Neutrophil (primary cell): ENCODE measurements around the gene FRMPD4.

Experiments
- H3K27ac ChIP-seq: fragments of 200-600 bp; sonication (generic); 2 replicates; pipeline ENCODE4 v1.5.1; 2016; ENCODE audit warnings: mild to moderate bottlenecking, moderate library complexity
- H3K27me3 ChIP-seq: fragments of 200-600 bp; sonication (generic); 2 replicates; pipeline ENCODE4 v1.6.0; 2016; ENCODE audit warnings: mild to moderate bottlenecking
- H3K36me3 ChIP-seq: fragments of 200-600 bp; sonication (generic); 2 replicates; pipeline ENCODE4 v1.5.1; 2017
- H3K4me1 ChIP-seq, 2 experiments: fragments of 200-600 bp in 1 of 2; sonication (generic) in 1 of 2; 1 replicate in 1 of 2; 2 replicates in 1 of 2; pipeline versions ENCODE4 v1.5.1 to v1.6.1; 2013 to 2016; ENCODE audit warnings: low read depth in 1 of 2, low read length in 1 of 2, mild to moderate bottlenecking in 1 of 2, moderate library complexity in 1 of 2; ENCODE audit not compliant: control insufficient read depth in 1 of 2, insufficient read depth in 1 of 2
- H3K4me3 ChIP-seq, 2 experiments: fragments of 200-600 bp in 1 of 2; sonication (generic) in 1 of 2; 1 replicate in 1 of 2; 2 replicates in 1 of 2; pipeline ENCODE4 v1.5.1; 2013 to 2016; ENCODE audit warnings: low read depth in 1 of 2, low read length in 1 of 2, mild to moderate bottlenecking in 1 of 2, moderate library complexity in 1 of 2
- H3K9me3 ChIP-seq: fragments of 200-600 bp; sonication (generic); 2 replicates; pipeline ENCODE4 v1.5.1; 2016
- TF ChIP-seq, protein P1 (sequence below): fragments of 200-600 bp; sonication (generic); IDR thresholded peaks from 2 replicates; pipeline ENCODE4 v1.5.1; 2016; ENCODE audit warnings: antibody characterized with exemption

FRMPD4 gene

DNA sequence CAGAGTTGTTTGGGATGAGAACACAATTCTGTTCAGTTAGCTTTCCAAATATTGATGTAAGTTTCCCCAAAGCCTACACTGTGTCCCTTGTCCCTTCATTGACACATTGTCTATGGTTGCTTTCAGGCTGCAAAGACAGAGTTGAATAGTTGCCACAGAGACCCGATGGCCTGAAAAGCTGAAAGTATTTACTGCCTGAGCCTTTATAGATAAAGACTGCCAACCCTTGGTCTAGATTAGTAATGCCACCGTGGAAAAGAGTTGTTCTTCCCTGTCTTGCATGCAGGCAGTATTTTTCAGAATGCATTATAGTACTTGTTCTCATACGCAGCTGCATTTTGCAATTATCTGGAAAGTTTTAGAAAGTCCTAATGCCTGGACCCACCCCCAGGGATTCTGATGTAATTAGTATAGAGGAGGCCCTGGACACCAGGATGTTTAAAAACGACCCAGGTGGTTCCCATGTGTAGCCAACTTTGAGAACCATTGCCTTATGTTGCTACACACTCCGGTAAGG is 180.8 kb downstream of the FRMPD4 start:
- Histone ChIP-seq H3K4me1 (no peaks in the 10 kb centered on the region), H3K27me3 (no peaks in the 10 kb centered on the region), H3K36me3 (no peaks in the 10 kb centered on the region), H3K9me3 (no peaks in the 10 kb centered on the region), H3K27ac (no peak overlapping the region), H3K4me3 (no peak overlapping the region)
- TF ChIP-seq, protein P1, sequence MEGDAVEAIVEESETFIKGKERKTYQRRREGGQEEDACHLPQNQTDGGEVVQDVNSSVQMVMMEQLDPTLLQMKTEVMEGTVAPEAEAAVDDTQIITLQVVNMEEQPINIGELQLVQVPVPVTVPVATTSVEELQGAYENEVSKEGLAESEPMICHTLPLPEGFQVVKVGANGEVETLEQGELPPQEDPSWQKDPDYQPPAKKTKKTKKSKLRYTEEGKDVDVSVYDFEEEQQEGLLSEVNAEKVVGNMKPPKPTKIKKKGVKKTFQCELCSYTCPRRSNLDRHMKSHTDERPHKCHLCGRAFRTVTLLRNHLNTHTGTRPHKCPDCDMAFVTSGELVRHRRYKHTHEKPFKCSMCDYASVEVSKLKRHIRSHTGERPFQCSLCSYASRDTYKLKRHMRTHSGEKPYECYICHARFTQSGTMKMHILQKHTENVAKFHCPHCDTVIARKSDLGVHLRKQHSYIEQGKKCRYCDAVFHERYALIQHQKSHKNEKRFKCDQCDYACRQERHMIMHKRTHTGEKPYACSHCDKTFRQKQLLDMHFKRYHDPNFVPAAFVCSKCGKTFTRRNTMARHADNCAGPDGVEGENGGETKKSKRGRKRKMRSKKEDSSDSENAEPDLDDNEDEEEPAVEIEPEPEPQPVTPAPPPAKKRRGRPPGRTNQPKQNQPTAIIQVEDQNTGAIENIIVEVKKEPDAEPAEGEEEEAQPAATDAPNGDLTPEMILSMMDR = no peak

DNA sequence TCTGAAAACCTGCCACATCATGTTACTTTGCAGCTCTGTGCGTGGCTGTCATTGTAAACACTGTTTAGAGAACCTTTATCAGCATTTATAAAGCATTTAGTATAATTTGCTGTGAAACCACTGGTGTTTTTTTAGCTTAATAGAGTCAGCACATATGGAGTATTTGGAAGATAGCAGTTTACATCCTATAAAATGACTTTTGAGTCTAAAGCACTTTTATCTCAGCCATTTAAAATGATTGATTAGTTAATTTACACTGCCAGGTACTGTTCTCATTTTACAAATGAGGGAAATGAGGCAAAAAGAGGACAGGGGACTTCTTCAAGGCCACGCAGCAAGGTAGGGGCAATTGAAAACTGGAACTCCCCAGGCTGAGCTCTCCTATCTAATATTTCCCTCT is 181.7 kb downstream of the FRMPD4 start:
- no peaks in the 10 kb centered on the region for H3K27me3 ChIP-seq
- no peaks in the 10 kb centered on the region for H3K9me3 ChIP-seq
- H3K36me3 ChIP-seq = no peaks in the 10 kb centered on the region
- no peak overlapping the region for H3K27ac ChIP-seq
- no peaks in the 10 kb centered on the region for H3K4me1 ChIP-seq
- TF ChIP-seq, protein P1 = no peak
- H3K4me3 ChIP-seq = no peak overlapping the region

DNA sequence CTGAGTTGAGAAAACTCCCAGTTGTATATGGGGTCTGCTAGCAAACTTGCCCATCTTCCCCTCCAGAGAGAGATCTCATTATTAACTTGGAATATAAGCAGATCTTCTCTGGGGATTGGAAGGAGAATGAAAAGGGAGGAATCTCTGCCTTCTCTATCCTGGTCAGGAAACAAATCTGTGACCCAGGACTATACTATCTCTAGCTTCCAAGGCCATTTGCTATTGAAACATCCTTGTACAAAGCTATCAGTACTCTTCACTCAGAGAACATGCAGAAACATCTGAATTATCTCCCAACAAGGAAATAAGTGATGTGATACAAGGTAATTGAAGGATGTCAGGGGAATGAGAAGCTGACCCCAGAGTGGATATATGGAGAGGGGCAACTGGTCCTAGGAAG is 183.8 kb downstream of the FRMPD4 start:
- TF ChIP-seq, protein P1 = no peak
- no peaks in the 10 kb centered on the region for H3K9me3 ChIP-seq
- no peak overlapping the region for H3K27ac ChIP-seq
- H3K27me3 ChIP-seq = no peaks in the 10 kb centered on the region
- no peaks in the 10 kb centered on the region for H3K4me1 ChIP-seq
- H3K36me3 ChIP-seq = no peaks in the 10 kb centered on the region
- no peak overlapping the region for H3K4me3 ChIP-seq

DNA sequence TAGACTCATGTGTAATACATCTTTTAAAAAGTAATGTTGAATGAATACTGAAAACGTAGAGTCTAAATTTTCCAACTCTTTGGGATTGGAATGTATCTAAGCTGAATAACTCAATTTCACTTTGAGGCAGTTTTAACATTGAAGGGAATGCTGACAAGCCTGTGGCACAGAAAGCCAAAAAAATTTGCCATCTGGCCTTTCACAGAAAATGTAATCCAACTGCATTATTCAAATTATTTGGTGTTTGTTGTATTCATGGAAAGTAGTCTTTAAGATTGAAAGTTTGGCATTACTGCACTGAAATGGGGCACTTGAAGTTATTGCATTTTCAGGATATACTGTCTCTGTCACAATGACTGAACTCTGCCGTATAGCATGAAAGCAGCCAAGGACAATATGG is 186.9 kb downstream of the FRMPD4 start:
- H3K4me1 ChIP-seq = no peaks in the 10 kb centered on the region
- TF ChIP-seq, protein P1 = no peak
- H3K27me3 ChIP-seq = no peaks in the 10 kb centered on the region

DNA sequence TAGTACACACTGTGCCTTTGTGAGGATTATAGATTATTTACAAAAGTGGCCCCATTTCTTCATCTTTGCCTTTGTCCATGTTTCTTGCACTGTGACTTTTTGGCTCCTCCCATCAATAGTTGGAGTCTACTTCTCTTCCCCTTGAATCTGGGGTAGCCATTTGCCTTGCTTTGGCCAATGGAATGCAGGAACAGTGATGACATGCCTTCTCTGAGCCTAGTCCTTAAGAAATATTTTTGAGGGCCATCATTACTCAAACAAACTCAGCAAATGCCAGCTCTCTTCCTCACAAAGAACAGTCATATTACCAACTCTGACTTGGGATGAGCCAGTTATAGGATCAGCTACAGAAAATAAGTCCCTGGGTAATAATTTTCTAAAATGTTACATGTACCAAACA is 189.6 kb downstream of the FRMPD4 start:
- no peaks in the 10 kb centered on the region for H3K4me1 ChIP-seq
- TF ChIP-seq, protein P1 = no peak
- no peak overlapping the region for H3K4me3 ChIP-seq
- no peaks in the 10 kb centered on the region for H3K9me3 ChIP-seq
- no peaks in the 10 kb centered on the region for H3K36me3 ChIP-seq
- H3K27ac ChIP-seq = no peak overlapping the region
- H3K27me3 ChIP-seq = no peaks in the 10 kb centered on the region

More for the DNA sequence above, 186.9 kb downstream of the FRMPD4 start:
- H3K36me3 ChIP-seq = no peaks in the 10 kb centered on the region
- no peaks in the 10 kb centered on the region for H3K9me3 ChIP-seq
- H3K4me3 ChIP-seq = no peak overlapping the region
- H3K27ac ChIP-seq = no peak overlapping the region

DNA sequence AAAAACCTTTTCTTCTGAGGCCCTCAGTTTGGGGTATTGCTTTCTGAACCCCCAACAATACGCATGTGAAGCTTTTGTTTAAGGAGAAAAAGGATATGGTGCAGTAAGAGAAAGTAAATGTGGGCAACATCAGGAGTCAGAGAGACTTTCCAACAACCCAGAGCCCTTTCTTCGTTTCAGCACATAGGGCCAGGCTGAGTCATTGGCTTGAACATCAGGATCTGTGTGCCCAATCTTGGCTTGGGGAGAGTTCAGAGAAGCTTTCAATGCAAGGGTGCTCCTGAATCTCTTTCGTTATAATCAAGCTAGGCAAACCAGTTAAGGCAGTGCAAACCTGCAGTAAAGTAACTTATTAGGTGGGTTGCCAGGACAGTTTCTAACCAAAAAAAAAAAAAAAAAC is 191.2 kb downstream of the FRMPD4 start:
- Histone ChIP-seq H3K9me3 (no peaks in the 10 kb centered on the region), H3K27ac (no peak overlapping the region), H3K4me1 (no peaks in the 10 kb centered on the region), H3K4me3 (no peak overlapping the region), H3K36me3 (no peaks in the 10 kb centered on the region), H3K27me3 (no peaks in the 10 kb centered on the region)
- TF ChIP-seq, protein P1 = no peak
